HG03457 (cell line): ENCODE measurements around the gene TOP1.

Experiments
- ATAC-seq: cut with Tn5 transposase; IDR thresholded peaks from one replicate; pipeline ENCODE4 v1.9.1; 2021; ENCODE audit warnings: moderate number of reproducible peaks; ENCODE audit not compliant: unreplicated experiment

The TOP1 gene

GRCh38 chr20:41163821-41164220 is 135.2 kb downstream of the TOP1 start:
- ATAC-seq, result no peak

GRCh38 chr20:41165001-41165882 is 136.6 kb downstream of the TOP1 start:
- ATAC-seq, result no peak

- ATAC-seq, result no peak
These were observed 137.8 kb downstream of the TOP1 start for GRCh38 chr20:41166201-41167117.

- no peak for ATAC-seq
These were observed 138.5 kb downstream of the TOP1 start for GRCh38 chr20:41167118-41167470.

- no peak for ATAC-seq
These were observed 139.0 kb downstream of the TOP1 start for GRCh38 chr20:41167481-41168253.

- no peak for ATAC-seq
These were observed 139.9 kb downstream of the TOP1 start for GRCh38 chr20:41168281-41169161.

- ATAC-seq, result no peak
These were observed 140.6 kb downstream of the TOP1 start for GRCh38 chr20:41169162-41169690.

- ATAC-seq, result no peak
These were observed 141.2 kb downstream of the TOP1 start for GRCh38 chr20:41169791-41170351.

GRCh38 chr20:41170386-41171105 is 141.9 kb downstream of the TOP1 start:
- ATAC-seq, result no peak

GRCh38 chr20:41171736-41172295 is 143.2 kb downstream of the TOP1 start:
- no peak for ATAC-seq

GRCh38 chr20:41172296-41173140 is 143.9 kb downstream of the TOP1 start:
- ATAC-seq, result no peak

- no peak for ATAC-seq
These were observed 144.6 kb downstream of the TOP1 start for GRCh38 chr20:41173161-41173721.

- no peak for ATAC-seq
These were observed 145.2 kb downstream of the TOP1 start for GRCh38 chr20:41173791-41174341.
